ENCODE data around the gene NRG3.

- TF ChIP-seq POLR2A (IDR thresholded peaks at IDR 0.05; ENCODE audit: low read depth, low read length) (no peak), POLR2AphosphoS5 (IDR thresholded peaks at IDR 0.05; ENCODE audit: low read depth, low read length) (no peak), TAF1 (IDR thresholded peaks at IDR 0.05; ENCODE audit: low read depth, low read length) (no peak), POU2F2 (IDR thresholded peaks at IDR 0.05; ENCODE audit: low read depth, low read length) (no peak), SPI1 (IDR thresholded peaks at IDR 0.05; ENCODE audit: low read depth, low read length) (no peak)
Measured at GRCh38 chr10:82811621-82812020, 936.6 kb downstream of the NRG3 start.

Measured in GM12891 (cell line).